ENCODE data around the gene KCNIP1.

KCNIP1 gene

DNA sequence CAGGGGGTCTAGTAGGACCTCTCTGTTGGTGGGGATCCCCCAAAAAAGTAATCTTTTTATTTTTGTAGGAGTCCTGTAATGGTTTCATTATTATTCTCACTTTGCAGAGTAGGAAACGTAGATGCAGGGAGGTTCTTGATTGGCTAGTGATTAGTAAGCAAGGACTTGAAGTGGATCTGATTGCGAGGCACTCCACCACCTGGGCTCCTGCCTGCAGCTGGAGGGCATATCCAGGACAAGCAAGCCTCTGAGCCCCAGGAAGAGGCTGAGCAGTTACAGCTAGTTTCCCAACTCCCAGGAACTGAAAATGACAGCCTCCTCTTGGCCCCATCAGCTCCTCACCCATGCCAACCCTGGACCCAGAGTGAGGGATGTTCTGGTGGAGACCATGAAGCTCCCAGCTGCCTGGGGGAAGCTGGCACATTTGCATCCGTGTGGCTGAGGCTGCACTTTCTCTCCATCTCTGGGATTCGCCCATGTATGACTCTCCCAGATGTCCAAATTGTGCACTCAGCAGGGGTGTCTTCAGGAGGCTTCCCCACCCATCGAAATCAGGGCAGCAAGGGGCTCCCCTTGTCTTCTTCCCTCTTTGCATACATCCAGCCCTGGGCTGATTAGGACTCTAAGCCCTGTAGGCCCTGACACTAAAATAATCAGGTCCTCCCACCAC, 10.2 kb downstream of the KCNIP1 start:
- peaks cover 0 to 4% of the 10 kb centered on the region in 2 donors for H3K27me3 ChIP-seq
- intact Hi-C loops (cut with DNase I; ENCODE audit: low total_unique reads) = no loop called here

DNA sequence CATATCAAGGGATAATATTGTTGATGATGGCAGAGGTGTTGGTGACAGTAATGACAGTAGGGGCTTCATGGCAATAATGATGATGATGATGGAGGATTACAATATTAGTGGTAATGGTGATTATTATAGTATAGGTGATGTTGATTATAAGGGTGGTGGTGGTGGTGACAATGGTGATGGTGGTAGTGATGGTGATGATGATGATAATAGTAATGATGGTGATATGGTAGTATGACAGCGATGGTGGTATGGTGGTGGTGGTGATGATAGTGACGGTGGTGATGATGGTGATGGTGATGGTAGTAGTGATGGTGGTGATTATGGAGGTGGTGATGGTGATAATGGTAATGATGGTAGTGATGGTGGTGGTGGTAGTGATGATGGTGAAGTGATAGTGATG, 13.6 kb downstream of the KCNIP1 start:
- no peaks in the 10 kb centered on the region for H3K9me3 ChIP-seq
- peaks cover 0 to 4% of the 10 kb centered on the region in 2 donors for H3K27me3 ChIP-seq
- no peak for DNase-seq
- H3K4me1 ChIP-seq = peaks cover 0 to under 1% (median 0%) of the 10 kb centered on the region in 4 donors
- no peaks in the 10 kb centered on the region for H3K36me3 ChIP-seq
- H3K27ac ChIP-seq = no peak overlapping the region
- no peak overlapping the region for H3K4me3 ChIP-seq
- no peak for TF ChIP-seq CTCF (IDR thresholded peaks at IDR 0.05)
- intact Hi-C loops (cut with DNase I; ENCODE audit: low total_unique reads) = no loop called here

More for the DNA sequence above, 10.2 kb downstream of the KCNIP1 start:
- no peaks in the 10 kb centered on the region for H3K4me1 ChIP-seq
- H3K4me3 ChIP-seq = no peak overlapping the region
- H3K27ac ChIP-seq = no peak overlapping the region
- H3K36me3 ChIP-seq = no peaks in the 10 kb centered on the region
- TF ChIP-seq CTCF (IDR thresholded peaks at IDR 0.05) = no peak
- no peak for DNase-seq
- H3K9me3 ChIP-seq = no peaks in the 10 kb centered on the region

GRCh38 chr5:170518277-170518676, 14.5 kb downstream of the KCNIP1 start:
- Histone ChIP-seq H3K27me3 (peaks cover 0 to 4% of the 10 kb centered on the region in 2 donors), H3K9me3 (no peaks in the 10 kb centered on the region), H3K4me3 (no peak overlapping the region), H3K27ac (no peak overlapping the region), H3K36me3 (no peaks in the 10 kb centered on the region), H3K4me1 (peaks cover 0 to 9% (median 0%) of the 10 kb centered on the region in 4 donors)
- intact Hi-C loops (cut with DNase I; ENCODE audit: low total_unique reads) = no loop called here
- DNase-seq = no peak
- no peak for TF ChIP-seq CTCF (IDR thresholded peaks at IDR 0.05)

DNA sequence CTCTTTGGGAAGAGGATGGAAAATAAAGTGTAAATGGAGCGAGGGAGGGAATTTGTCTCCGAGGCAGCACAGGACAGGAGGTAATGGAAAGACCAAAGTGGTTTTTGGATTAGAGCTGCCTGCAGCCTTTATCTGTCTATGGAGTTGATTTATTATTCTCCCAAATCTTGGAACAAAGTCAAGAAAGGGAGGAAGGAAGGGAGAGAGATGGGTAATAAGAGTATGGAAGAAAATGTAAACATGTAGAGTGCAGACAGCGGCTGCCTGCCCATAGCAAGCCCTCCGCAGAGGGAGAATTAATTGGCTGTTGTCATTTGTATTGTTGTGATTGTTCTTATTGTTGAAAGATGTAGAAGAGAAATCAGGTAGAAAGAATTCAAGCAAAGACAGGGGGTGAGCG, 15.7 kb downstream of the KCNIP1 start:
- H3K27ac ChIP-seq = no peak overlapping the region
- H3K27me3 ChIP-seq = peaks cover 0 to 13% of the 10 kb centered on the region in 2 donors
- no peak for TF ChIP-seq CTCF (IDR thresholded peaks at IDR 0.05)
- intact Hi-C loops (cut with DNase I; ENCODE audit: low total_unique reads) = no loop called here
- H3K4me1 ChIP-seq = peaks cover 0 to 12% (median 0%) of the 10 kb centered on the region in 4 donors
- no peak overlapping the region for H3K4me3 ChIP-seq
- H3K9me3 ChIP-seq = no peaks in the 10 kb centered on the region
- no peak for DNase-seq
- no peaks in the 10 kb centered on the region for H3K36me3 ChIP-seq

- peaks cover 0 to 12% (median 0%) of the 10 kb centered on the region in 4 donors for H3K4me1 ChIP-seq
These were observed 16.6 kb downstream of the KCNIP1 start for GRCh38 chr5:170520372-170520771.

More at GRCh38 chr5:170520372-170520771, 16.6 kb downstream of the KCNIP1 start:
- intact Hi-C loops (cut with DNase I; ENCODE audit: low total_unique reads) = no loop called here
- peaks cover 0 to 18% of the 10 kb centered on the region in 2 donors for H3K27me3 ChIP-seq
- H3K9me3 ChIP-seq = no peaks in the 10 kb centered on the region
- no peak for DNase-seq
- no peak for TF ChIP-seq CTCF (IDR thresholded peaks at IDR 0.05)
- H3K27ac ChIP-seq = no peak overlapping the region
- H3K4me3 ChIP-seq = no peak overlapping the region
- H3K36me3 ChIP-seq = no peaks in the 10 kb centered on the region
